Natural killer cell (primary cell): ENCODE data around the gene PRR7. TPM values are rescaled to one million over a fixed set of nuclear protein-coding genes. Genes with fewer than 3 reads are reported as not detected.
A peak's percentile ranks its signal among the peaks of the same experiment; 100 is the strongest.

Source experiments
- ATAC-seq, 3 donors: fragments of 150-1000 bp in 2 of 3; fragments of 200-7000 bp in 1 of 3; cut with Tn5 transposase; 1 replicate in 1 of 3; 2 replicates in 2 of 3; pipeline ENCODE4 v1.10.0; 2021; ENCODE audit warnings: mild to moderate bottlenecking in 2 of 3, moderate library complexity in 2 of 3
- DNase-seq, 2 donors: peaks; one replicate each; pipeline versions ENCODE4 v3.0.0 to v3.0.0-alpha.2; 2013 to 2021; ENCODE audit warnings: mixed read lengths in 1 of 2
- H3K27ac ChIP-seq: one replicate; pipeline ENCODE4 v1.5.1; 2013; ENCODE audit warnings: mild to moderate bottlenecking, low read length
- H3K27me3 ChIP-seq: one replicate; pipeline ENCODE4 v1.6.1; 2013; ENCODE audit warnings: low read length; ENCODE audit not compliant: control insufficient read depth, insufficient read depth
- H3K36me3 ChIP-seq: one replicate; pipeline ENCODE4 v1.6.1; 2013; ENCODE audit warnings: low read length; ENCODE audit not compliant: control insufficient read depth, insufficient read depth
- H3K4me1 ChIP-seq: one replicate; pipeline ENCODE4 v1.6.1; 2013; ENCODE audit warnings: low read length; ENCODE audit not compliant: control insufficient read depth, insufficient read depth
- H3K4me3 ChIP-seq: one replicate; pipeline ENCODE4 v1.5.1; 2013; ENCODE audit warnings: low read length
- H3K9me3 ChIP-seq: one replicate; pipeline ENCODE4 v1.6.1; 2013; ENCODE audit warnings: low read length; ENCODE audit not compliant: control insufficient read depth, insufficient read depth
- H3K27ac Mint-ChIP-seq, 2 donors: one replicate each; pipeline ENCODE4 v1.8.0; 2022; ENCODE audit warnings: mild to moderate bottlenecking in 2 of 2, mixed read lengths in 2 of 2, moderate library complexity in 1 of 2
- H3K27me3 Mint-ChIP-seq, 2 donors: one replicate each; pipeline ENCODE4 v1.8.0; 2022; ENCODE audit warnings: low read depth in 2 of 2, mixed read lengths in 2 of 2
- H3K36me3 Mint-ChIP-seq: one replicate; pipeline ENCODE4 v1.8.0; 2022; ENCODE audit warnings: mixed read lengths
- H3K4me1 Mint-ChIP-seq, 2 donors: one replicate each; pipeline ENCODE4 v1.8.0; 2022; ENCODE audit warnings: mixed read lengths in 2 of 2
- H3K4me3 Mint-ChIP-seq: one replicate; pipeline ENCODE4 v1.8.0; 2022; ENCODE audit warnings: mild to moderate bottlenecking, moderate library complexity, mixed read lengths
- H3K9me3 Mint-ChIP-seq, 2 donors: one replicate each; pipeline ENCODE4 v1.8.0; 2022; ENCODE audit warnings: mixed read lengths in 2 of 2
- WGBS: methylation state at CpG from one replicate; pipeline ENCODE4 v1.1.7; 2013; ENCODE audit warnings: missing lambda C conversion rate; ENCODE audit not compliant: insufficient coverage; 5-methylcytosine and 5-hydroxymethylcytosine counted together
- intact Hi-C: fragments of 100-400 bp; cut with micrococcal nuclease; formaldehyde crosslinking; loops from one replicate; pipeline ENCODE4 v1.14.2; 2022
- total RNA-seq, 4 donors: library from RNA; stranded (reverse); fragments of 120-200 nt in 1 of 4; gene quantifications; one replicate each; pipeline versions ENCODE4 v1.2.3 to v1.2.4, GENCODE V29; 2013 to 2022
- TF ChIP-seq, protein P1 (sequence below): fragments of 200-600 bp; IDR thresholded peaks from one replicate; pipeline ENCODE4 v1.8.0; 2022; ENCODE audit warnings: antibody characterized with exemption

The PRR7 gene
- total RNA-seq, 3 donors from 2014 or later (not counting 1 experiment from before 2014, with no cell fraction given), result 21.6 to 27.9 (median 23.3) TPM

DNA sequence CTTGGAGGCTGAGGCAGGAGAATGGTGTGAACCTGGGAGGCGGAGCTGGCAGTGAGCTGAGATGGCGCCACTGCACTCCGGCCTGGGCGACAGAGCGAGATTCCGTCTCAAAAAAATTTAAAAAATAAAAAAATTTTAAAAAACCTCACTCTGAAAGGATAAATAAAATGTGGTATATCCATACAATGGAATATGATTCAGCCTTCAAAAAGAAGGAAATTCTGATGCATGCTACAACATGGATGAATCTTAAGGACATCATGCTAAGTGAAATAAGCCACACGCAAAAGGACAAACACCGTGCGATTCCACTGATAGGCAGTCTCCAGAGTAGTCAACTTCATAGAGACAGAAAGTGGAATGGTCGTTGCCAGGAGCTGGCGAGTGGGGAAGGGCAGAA is 18.4 kb downstream of the PRR7 start:
- H3K4me1 Mint-ChIP-seq, result peaks cover 14 to 17% of the 10 kb centered on the region in 2 donors
- H3K36me3 Mint-ChIP-seq, result no peaks in the 10 kb centered on the region
- Histone ChIP-seq H3K27ac (no peak overlapping the region), H3K9me3 (no peaks in the 10 kb centered on the region), H3K36me3 (no peaks in the 10 kb centered on the region), H3K4me1 (peaks cover 18% of the 10 kb centered on the region), H3K27me3 (no peaks in the 10 kb centered on the region), H3K4me3 (no peak overlapping the region)
- no peaks in the 10 kb centered on the region for H3K27me3 Mint-ChIP-seq
- ATAC-seq (no peak), DNase-seq (no peak)
- no peaks in the 10 kb centered on the region for H3K9me3 Mint-ChIP-seq
- H3K4me3 Mint-ChIP-seq, result no peak overlapping the region
- WGBS, result 98% methylated on average over 6 of the region's 11 CpGs
- intact Hi-C loops, result no loop called here
- no peak overlapping the region for H3K27ac Mint-ChIP-seq
- TF ChIP-seq, protein P1, sequence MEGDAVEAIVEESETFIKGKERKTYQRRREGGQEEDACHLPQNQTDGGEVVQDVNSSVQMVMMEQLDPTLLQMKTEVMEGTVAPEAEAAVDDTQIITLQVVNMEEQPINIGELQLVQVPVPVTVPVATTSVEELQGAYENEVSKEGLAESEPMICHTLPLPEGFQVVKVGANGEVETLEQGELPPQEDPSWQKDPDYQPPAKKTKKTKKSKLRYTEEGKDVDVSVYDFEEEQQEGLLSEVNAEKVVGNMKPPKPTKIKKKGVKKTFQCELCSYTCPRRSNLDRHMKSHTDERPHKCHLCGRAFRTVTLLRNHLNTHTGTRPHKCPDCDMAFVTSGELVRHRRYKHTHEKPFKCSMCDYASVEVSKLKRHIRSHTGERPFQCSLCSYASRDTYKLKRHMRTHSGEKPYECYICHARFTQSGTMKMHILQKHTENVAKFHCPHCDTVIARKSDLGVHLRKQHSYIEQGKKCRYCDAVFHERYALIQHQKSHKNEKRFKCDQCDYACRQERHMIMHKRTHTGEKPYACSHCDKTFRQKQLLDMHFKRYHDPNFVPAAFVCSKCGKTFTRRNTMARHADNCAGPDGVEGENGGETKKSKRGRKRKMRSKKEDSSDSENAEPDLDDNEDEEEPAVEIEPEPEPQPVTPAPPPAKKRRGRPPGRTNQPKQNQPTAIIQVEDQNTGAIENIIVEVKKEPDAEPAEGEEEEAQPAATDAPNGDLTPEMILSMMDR, result no peak

DNA sequence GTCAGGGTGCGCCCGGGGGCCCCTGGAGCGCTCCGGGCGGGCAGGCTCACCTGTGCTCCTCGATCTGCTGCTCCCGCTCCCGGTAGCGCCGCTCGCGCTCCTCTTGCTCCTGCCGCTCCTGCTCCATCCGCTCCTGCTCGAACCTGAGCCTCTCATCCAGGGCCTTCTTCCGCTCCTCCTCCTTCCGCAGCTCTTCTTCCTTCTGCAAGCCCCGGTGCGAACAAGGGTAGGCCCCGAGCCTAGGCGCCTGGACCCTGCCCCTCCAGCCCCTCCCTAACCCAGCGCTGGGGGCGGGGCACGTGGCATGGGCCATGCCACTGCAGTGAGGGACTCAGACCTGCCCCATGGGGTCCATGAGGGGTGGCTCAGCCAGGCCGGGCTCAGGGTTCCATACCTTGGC is 20.2 kb downstream of the PRR7 start:
- TF ChIP-seq, protein P1, result no peak
- H3K4me3 Mint-ChIP-seq, result no peak overlapping the region
- Histone ChIP-seq H3K4me3 (no peak overlapping the region), H3K9me3 (no peaks in the 10 kb centered on the region), H3K4me1 (peaks cover 24% of the 10 kb centered on the region), H3K36me3 (no peaks in the 10 kb centered on the region), H3K27me3 (no peaks in the 10 kb centered on the region), H3K27ac (no peak overlapping the region)
- intact Hi-C loops, result no loop called here
- no peak overlapping the region for H3K27ac Mint-ChIP-seq
- no peaks in the 10 kb centered on the region for H3K9me3 Mint-ChIP-seq
- WGBS, result 94% methylated on average over 25 of the region's 25 CpGs
- no peaks in the 10 kb centered on the region for H3K36me3 Mint-ChIP-seq
- DNase-seq (no peak), ATAC-seq (no peak)
- no peaks in the 10 kb centered on the region for H3K27me3 Mint-ChIP-seq
- H3K4me1 Mint-ChIP-seq, result peaks cover 14 to 24% of the 10 kb centered on the region in 2 donors

DNA sequence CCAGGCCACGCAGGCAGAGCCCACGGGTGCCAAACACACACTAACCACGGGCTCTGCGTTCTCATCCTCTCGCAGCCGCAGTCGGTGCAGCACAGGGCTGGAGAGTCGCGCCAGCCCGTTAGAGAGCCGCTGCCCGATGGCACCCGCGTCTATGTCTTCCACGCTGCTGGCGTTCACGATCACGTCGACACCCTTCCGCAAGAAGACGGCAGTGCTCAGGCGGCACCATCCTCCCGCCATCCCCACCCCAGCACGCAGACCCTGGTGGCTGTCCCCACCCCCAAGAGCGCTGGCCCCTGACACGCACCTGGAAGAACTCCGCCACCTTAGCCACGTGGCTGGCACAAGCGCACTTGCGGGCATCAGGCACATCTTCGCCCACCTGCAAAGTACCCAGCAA is 20.8 kb downstream of the PRR7 start:
- Histone ChIP-seq H3K36me3 (no peaks in the 10 kb centered on the region), H3K4me1 (peaks cover 24% of the 10 kb centered on the region), H3K4me3 (no peak overlapping the region), H3K27me3 (peaks cover 5% of the 10 kb centered on the region), H3K27ac (no peak overlapping the region), H3K9me3 (no peaks in the 10 kb centered on the region)
- H3K9me3 Mint-ChIP-seq, result no peaks in the 10 kb centered on the region
- DNase-seq (no peak), ATAC-seq (no peak)
- no peaks in the 10 kb centered on the region for H3K36me3 Mint-ChIP-seq
- H3K4me1 Mint-ChIP-seq, result peaks cover 14 to 30% of the 10 kb centered on the region in 2 donors
- H3K27ac Mint-ChIP-seq, result no peak overlapping the region
- no peak overlapping the region for H3K4me3 Mint-ChIP-seq
- intact Hi-C loops, result no loop called here
- no peaks in the 10 kb centered on the region for H3K27me3 Mint-ChIP-seq
- WGBS, result 93% methylated on average over 31 of the region's 31 CpGs
- TF ChIP-seq, protein P1, result no peak

DNA sequence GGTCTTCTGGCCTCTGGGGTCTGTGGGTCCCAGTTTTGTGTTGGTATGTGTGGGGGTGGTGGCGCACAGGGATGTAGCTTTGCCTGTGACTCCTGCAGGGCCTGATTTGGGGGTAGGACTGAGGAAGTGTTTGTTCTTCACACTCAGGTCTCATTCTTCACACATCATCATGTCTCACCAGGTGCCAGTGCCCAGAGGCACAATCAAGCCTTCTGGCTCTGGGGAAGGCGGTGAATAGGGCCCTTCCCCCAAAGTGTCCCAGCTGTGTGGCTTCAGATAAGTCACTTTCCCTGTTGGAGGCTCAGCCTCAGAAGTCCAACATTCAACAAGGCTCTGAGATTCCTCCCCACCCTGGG is 21.7 kb downstream of the PRR7 start:
- peak in 2 of 3 donors; percentile 32 to 52 for ATAC-seq
- peaks cover 25% of the 10 kb centered on the region for H3K4me1 ChIP-seq
- 58% methylated on average over 1 of the region's 2 CpGs for WGBS
- Mint-ChIP-seq H3K27me3 (no peaks in the 10 kb centered on the region), H3K9me3 (no peaks in the 10 kb centered on the region), H3K27ac (peak overlapping the region in 1 of 2 donors; percentile 68), H3K4me1 (peaks cover 14 to 32% of the 10 kb centered on the region in 2 donors), H3K36me3 (no peaks in the 10 kb centered on the region), H3K4me3 (no peak overlapping the region)
- H3K27me3 ChIP-seq, result peaks cover 7% of the 10 kb centered on the region
- no peak for DNase-seq
- no peak overlapping the region for H3K27ac ChIP-seq
- no peaks in the 10 kb centered on the region for H3K36me3 ChIP-seq
- TF ChIP-seq, protein P1, result no peak
- no peaks in the 10 kb centered on the region for H3K9me3 ChIP-seq
- no peak overlapping the region for H3K4me3 ChIP-seq
- intact Hi-C loops, result no loop called here
